Coronary artery (tissue), 2 donors: ENCODE data around the gene ORM2.
"Not testable (repeated sequence)": the region's sequence is repeated elsewhere in the genome, so short reads cannot be mapped to it uniquely, and the experiment has no call there.

Source experiments
- DNase-seq: peaks from one replicate; pipeline ENCODE4 v3.0.0-alpha.2; 2017; ENCODE audit warnings: low spot score
- H3K27ac ChIP-seq, 2 donors: fragments of 200-600 bp; sonication (generic); one replicate each; pipeline ENCODE4 v1.5.1; 2016 to 2019
- H3K4me3 ChIP-seq: fragments of 200-600 bp; sonication (generic); 2 replicates; pipeline ENCODE4 v1.5.1; 2016; ENCODE audit warnings: mild to moderate bottlenecking, moderate library complexity
- TF ChIP-seq, protein P1 (sequence below): fragments of 200-600 bp; sonication (generic); IDR thresholded peaks from one replicate; pipeline ENCODE4 v1.5.1; 2019; ENCODE audit warnings: antibody characterized with exemption

The ORM2 gene

DNA sequence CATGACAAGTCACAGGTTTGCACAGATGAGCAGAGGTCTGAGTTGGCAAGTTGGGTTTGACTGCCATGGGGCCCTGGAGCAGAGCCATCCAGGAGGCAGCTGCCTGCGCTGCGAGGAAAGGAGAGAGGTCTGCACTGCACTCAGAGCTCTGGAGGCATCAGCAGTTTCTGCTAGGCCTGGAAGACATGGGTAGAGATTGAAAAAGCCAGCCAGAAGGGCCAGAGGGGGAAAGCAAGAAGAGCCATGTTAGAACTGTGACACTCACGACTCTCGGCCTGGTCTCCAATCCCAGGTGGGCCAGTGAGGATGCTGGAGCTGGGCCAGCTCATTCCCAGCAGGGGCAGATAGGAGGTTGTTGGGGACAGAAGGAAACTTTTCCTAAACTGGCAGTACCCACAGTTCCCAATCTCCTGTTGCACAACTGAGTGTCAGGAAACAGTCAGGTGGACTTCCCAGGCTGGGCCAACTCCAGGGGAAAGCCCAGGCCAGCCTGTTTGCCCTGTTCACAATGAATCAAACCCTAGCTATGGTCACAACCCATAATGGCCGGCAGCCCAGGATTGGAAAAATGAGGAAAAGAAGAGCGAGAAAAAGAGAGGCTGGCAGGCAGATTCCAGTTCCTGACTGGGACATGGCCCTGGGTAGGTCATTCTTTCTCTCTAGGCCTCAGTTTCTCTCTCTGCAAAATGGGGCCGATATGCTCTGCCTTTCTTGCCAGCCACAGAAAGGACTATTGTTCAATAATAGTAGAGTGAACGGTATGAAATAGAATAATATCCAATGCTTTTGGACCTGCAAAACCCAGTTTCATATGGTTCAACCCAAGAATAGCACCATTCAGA lies 14.6 kb upstream of the ORM2 start:
- peak; percentile 60 for DNase-seq
- Histone ChIP-seq H3K27ac (no peak overlapping the region), H3K4me3 (no peak overlapping the region)
- TF ChIP-seq, protein P1, sequence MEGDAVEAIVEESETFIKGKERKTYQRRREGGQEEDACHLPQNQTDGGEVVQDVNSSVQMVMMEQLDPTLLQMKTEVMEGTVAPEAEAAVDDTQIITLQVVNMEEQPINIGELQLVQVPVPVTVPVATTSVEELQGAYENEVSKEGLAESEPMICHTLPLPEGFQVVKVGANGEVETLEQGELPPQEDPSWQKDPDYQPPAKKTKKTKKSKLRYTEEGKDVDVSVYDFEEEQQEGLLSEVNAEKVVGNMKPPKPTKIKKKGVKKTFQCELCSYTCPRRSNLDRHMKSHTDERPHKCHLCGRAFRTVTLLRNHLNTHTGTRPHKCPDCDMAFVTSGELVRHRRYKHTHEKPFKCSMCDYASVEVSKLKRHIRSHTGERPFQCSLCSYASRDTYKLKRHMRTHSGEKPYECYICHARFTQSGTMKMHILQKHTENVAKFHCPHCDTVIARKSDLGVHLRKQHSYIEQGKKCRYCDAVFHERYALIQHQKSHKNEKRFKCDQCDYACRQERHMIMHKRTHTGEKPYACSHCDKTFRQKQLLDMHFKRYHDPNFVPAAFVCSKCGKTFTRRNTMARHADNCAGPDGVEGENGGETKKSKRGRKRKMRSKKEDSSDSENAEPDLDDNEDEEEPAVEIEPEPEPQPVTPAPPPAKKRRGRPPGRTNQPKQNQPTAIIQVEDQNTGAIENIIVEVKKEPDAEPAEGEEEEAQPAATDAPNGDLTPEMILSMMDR, result no peak

- Histone ChIP-seq H3K27ac (no peak overlapping the region), H3K4me3 (no peak overlapping the region)
- no peak for DNase-seq
- TF ChIP-seq, protein P1, result no peak
Observed at GRCh38 chr9:114315723-114316363, 13.8 kb upstream of the ORM2 start.

- no peak overlapping the region for H3K27ac ChIP-seq
- no peak overlapping the region for H3K4me3 ChIP-seq
- TF ChIP-seq, protein P1, result no peak
- peak; percentile 22 for DNase-seq
Observed at GRCh38 chr9:114316605-114317230, 13.0 kb upstream of the ORM2 start.

DNA sequence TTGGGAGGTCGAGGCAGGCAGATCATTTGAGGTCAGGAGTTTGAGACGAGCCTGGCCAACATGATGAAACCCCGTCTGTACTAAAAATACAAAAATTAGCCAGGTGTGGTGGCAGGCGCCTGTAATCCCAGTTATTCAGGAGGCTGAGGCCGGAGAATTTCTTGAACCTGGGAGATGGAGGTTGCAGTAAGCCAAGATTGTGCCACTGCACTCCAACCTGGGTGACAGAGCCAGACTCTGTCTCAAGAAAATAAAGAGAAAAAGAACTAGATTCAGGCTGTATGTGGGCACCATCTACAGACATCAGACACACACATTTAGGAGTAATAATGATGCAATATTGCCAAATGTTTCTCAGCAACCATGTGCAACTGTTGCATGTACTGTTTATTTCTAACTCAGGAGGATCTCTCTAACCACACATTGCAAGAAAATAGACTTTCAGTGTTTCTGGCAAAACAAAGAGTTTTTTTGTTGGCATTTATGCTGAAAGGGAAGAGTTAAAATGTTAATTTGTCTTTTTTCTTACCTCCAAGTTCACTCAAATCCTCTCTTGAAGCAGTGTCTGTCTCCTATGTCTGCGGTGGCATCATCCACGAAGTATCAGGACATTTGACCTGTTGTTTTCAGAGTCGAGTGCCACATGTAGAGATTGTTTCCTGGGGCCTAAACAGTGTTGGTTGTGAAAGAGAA lies 11.9 kb upstream of the ORM2 start:
- H3K4me3 ChIP-seq, result no peak overlapping the region
- TF ChIP-seq, protein P1, result no peak
- peak; percentile 35 for DNase-seq
- no peak overlapping the region for H3K27ac ChIP-seq

- TF ChIP-seq, protein P1, result no peak
- Histone ChIP-seq H3K4me3 (no peak overlapping the region), H3K27ac (no peak overlapping the region)
- DNase-seq, result peak; percentile 24
Observed at GRCh38 chr9:114318416-114318815, 11.3 kb upstream of the ORM2 start.

DNA sequence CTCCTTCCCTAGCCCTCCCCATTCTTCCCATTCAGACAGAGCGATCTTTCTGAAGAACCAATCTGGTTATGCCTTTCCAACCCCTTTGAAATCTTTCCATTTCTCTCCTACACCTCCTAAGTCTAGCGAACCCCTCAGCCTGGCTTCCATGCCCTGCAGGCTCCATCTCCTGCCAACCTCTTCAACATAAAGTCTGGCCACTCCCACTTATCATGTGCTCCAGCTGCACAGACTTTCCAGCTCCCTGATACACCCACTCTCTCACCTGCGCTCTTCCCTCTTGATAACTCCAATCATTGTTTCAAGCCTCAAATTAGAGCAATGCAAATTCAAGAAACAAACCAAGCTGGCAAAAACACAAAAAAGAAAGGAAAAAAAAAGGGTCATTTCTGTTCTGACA lies 10.5 kb upstream of the ORM2 start:
- Histone ChIP-seq H3K27ac (no peak overlapping the region), H3K4me3 (no peak overlapping the region)
- DNase-seq, result peak; percentile 16
- TF ChIP-seq, protein P1, result no peak

- not testable (repeated sequence) for H3K4me3 ChIP-seq, H3K27ac ChIP-seq, DNase-seq
Observed at GRCh38 chr9:114320710-114321109, 9.0 kb upstream of the ORM2 start.
